ENCODE results near the gene SYNM. TPM values are rescaled to one million over a fixed set of nuclear protein-coding genes. Genes with fewer than 3 reads are reported as not detected.

Gene SYNM
- total and polyA plus RNA-seq, 2 of the 8 experiments (the other 6 are each of a cell fraction or from before 2014, with no cell fraction given) = 0.89 to 2.0 TPM

DNA sequence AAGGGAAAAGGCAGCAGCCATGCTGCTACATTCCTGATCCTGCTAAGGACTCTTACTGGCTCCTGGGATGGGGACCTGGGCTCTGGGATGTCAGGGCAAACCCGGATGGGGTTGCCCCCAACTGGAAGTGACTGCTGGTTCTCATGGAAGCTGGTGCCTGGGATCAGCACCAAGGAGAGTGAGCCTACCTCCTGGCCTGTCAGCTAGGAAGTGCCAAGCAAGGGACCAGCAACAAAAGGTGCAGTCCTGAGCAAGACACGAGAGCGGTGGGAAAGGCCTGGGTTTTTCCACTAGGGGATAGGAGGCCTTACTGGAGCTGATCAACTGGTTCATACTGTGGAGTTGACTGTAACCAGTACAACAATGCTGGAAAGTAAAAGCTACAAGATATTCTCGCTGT lies 47.9 kb upstream of the SYNM start (continued):
- no peak for TF ChIP-seq RAD21 (IDR thresholded peaks at IDR 0.05 in 1 of 2, conservative IDR thresholded peaks at IDR 0.05 in 1 of 2; ENCODE audit: low read depth in 2 of 2, low read length in 2 of 2)
- TF ChIP-seq NANOG (IDR thresholded peaks at IDR 0.05; ENCODE audit: insufficient read depth, low read depth, low read length, poor library complexity, severe bottlenecking) = no peak
- TF ChIP-seq MAFK (IDR thresholded peaks at IDR 0.05; ENCODE audit: low read depth, low read length) = no peak
